ENCODE results near the gene MEST. TPM values are rescaled to one million over a fixed set of nuclear protein-coding genes. Genes with fewer than 3 reads are reported as not detected.

The MEST gene
- polyA plus RNA-seq, 1 donor from 2014 or later: 136 TPM

DNA sequence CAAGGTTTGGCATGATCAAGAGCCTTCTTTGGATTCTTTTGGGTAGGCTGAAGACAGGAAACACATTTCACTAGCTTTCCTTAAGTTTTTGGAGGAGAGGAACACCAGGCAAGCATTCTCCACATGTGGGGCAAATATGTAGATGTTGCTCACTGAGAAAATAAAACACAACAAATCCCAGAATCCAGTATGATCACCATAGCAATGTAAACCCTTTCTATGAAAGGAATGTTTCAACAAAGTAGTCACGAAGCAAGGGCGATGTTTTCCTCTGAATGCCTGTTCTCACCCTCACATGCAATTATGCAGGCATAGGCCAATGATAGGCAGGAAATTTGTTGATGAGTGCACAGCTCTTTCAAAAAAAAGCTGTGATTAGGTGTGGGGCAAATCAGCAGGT lies 30.6 kb upstream of the MEST start:
- no peaks in the 10 kb centered on the region for H3F3A ChIP-seq (ENCODE audit: insufficient read depth, low read length, poor library complexity, severe bottlenecking)
- H3K27ac ChIP-seq (ENCODE audit: low read length): no peak overlapping the region

More for the DNA sequence above, 30.6 kb upstream of the MEST start:
- Histone ChIP-seq H3K4me2 (ENCODE audit: low read length) (no peak overlapping the region), H3K79me2 (replicated peaks; ENCODE audit: insufficient read depth, low read length) (no peaks in the 10 kb centered on the region), H2AFZ (ENCODE audit: low read depth, low read length) (no peak overlapping the region), H3K4me3 (ENCODE audit: low read length) (no peak overlapping the region), H3K27me3 (ENCODE audit: insufficient read depth, low read depth, low read length) (no peaks in the 10 kb centered on the region), H3K9me2 (ENCODE audit: insufficient read depth, low read length) (no peaks in the 10 kb centered on the region), H3K9me3 (ENCODE audit: low read length) (peaks cover 6% of the 10 kb centered on the region), H3K9ac (ENCODE audit: low read length) (no peak overlapping the region), H3K36me3 (ENCODE audit: insufficient read depth, low read length) (no peaks in the 10 kb centered on the region), H4K20me1 (ENCODE audit: insufficient read depth) (no peaks in the 10 kb centered on the region)
- TF ChIP-seq RAD21 (conservative IDR thresholded peaks at IDR 0.05) (no peak), POLR2AphosphoS5 (IDR thresholded peaks at IDR 0.05) (no peak), SMC3 (conservative IDR thresholded peaks at IDR 0.05; ENCODE audit: poor library complexity) (no peak), REST (IDR thresholded peaks at IDR 0.05; ENCODE audit: borderline replicate concordance) (no peak), MXI1 (conservative IDR thresholded peaks at IDR 0.05; ENCODE audit: poor library complexity, severe bottlenecking) (no peak), CTCF (IDR thresholded peaks at IDR 0.05; ENCODE audit: poor library complexity, severe bottlenecking) (no peak), EP300 (conservative IDR thresholded peaks at IDR 0.05; ENCODE audit: poor library complexity, severe bottlenecking) (no peak), EZH2 (IDR thresholded peaks at IDR 0.05; ENCODE audit: borderline replicate concordance, insufficient read depth, low read length, poor library complexity, severe bottlenecking) (no peak), TAF1 (IDR thresholded peaks at IDR 0.05; ENCODE audit: low read depth) (no peak)
